ENCODE data around the gene GPR137B. TPM values are rescaled to one million over a fixed set of nuclear protein-coding genes. Genes with fewer than 3 reads are reported as not detected.
"Not testable (repeated sequence)": the region's sequence is repeated elsewhere in the genome, so short reads cannot be mapped to it uniquely, and the experiment has no call there.

GPR137B gene
- total and polyA plus RNA-seq, 3 donors from 2014 or later: 8.4 to 18.3 (median 13.3) TPM

DNA sequence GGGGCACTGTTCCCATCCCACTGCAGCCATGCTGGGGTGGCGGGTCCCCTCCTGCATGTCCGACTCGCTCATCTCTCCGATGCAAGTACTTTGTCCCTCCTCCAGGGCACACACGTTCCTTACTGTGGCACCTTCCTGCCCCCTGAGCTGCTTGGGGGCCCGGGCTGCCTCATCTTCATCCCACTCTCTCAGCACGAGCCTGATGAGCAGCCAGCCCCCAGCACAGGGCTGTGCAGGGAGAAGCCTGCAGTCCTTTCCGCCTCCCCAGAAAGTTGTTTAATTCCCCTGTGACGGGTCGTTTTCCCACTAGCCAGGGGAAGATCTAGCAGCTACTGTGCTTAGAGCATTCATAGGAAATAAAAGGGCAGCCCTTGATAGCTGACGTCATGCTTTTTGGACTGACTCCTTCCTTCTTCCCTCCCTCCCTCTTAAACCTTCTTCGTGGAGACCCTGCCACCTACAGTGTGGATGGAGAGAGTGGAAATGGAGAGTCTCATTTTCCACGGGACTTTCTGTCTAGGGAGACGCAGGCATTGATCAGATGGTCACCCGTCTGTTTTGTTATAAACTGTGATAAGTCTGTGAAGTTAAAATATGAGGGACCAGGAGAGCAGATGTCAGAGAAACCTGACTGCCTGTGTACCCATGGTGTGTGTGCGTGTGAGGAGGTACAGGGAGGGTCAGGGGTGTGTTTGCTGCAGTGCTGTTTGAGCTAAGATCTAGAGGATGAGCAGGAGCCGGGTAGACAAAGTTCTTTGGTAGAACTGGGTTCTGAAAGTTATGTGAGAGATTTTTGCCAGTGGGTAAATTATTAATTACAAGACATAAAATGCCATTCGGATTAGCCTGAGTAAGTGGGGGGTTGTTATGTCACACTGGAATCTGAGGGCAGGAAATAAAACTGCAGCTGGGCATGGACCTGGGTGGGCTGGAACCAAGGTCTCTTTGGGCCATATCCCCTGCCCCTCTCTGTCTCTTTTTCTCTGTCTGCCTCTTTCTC lies 34.3 kb downstream of the GPR137B start:
- DNase-seq: no peak
- H3K27ac ChIP-seq: no peak overlapping the region
- WGBS, 2 donors: 70 to 77% methylated on average over 16 to 18 of the region's 18 CpGs
- no peaks in the 10 kb centered on the region for H3K4me1 ChIP-seq
- no peaks in the 10 kb centered on the region for H3K9me3 ChIP-seq
- no peak overlapping the region for H3K4me3 ChIP-seq
- TF ChIP-seq, protein P1, sequence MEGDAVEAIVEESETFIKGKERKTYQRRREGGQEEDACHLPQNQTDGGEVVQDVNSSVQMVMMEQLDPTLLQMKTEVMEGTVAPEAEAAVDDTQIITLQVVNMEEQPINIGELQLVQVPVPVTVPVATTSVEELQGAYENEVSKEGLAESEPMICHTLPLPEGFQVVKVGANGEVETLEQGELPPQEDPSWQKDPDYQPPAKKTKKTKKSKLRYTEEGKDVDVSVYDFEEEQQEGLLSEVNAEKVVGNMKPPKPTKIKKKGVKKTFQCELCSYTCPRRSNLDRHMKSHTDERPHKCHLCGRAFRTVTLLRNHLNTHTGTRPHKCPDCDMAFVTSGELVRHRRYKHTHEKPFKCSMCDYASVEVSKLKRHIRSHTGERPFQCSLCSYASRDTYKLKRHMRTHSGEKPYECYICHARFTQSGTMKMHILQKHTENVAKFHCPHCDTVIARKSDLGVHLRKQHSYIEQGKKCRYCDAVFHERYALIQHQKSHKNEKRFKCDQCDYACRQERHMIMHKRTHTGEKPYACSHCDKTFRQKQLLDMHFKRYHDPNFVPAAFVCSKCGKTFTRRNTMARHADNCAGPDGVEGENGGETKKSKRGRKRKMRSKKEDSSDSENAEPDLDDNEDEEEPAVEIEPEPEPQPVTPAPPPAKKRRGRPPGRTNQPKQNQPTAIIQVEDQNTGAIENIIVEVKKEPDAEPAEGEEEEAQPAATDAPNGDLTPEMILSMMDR (IDR thresholded peaks at IDR 0.05): no peak
- no peak for TF ChIP-seq POLR2A (IDR thresholded peaks at IDR 0.05)
- intact Hi-C loops (cut with DNase I; ENCODE audit: low total_unique reads): no loop called here
- H3K27me3 ChIP-seq: no peaks in the 10 kb centered on the region
- no peaks in the 10 kb centered on the region for H3K36me3 ChIP-seq (ENCODE audit: low read depth, missing control alignments)

DNA sequence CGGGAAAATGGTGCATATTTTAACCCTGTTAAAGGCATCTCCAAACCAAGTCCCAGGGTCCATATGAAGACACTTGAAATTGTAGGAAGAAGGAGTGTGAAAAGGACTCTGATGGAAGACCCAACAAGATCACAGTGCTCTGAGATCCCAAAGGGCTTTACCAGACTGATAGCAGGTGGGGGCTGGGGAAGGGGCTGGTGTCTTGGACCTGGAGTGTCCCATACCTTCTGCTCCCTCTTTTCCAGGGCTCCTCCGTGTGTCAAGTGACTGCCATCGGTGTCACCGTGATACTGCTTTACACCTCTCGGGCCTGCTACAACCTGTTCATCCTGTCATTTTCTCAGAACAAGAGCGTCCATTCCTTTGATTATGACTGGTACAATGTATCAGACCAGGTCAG lies 37.3 kb downstream of the GPR137B start:
- Histone ChIP-seq H3K4me3 (no peak overlapping the region), H3K27me3 (no peaks in the 10 kb centered on the region), H3K27ac (no peak overlapping the region), H3K4me1 (no peaks in the 10 kb centered on the region), H3K9me3 (no peaks in the 10 kb centered on the region), H3K36me3 (ENCODE audit: low read depth, missing control alignments) (no peaks in the 10 kb centered on the region)
- intact Hi-C loops (cut with DNase I; ENCODE audit: low total_unique reads): no loop called here
- 88 to 96% methylated on average over 6 of the region's 6 CpGs for WGBS, 2 donors
- TF ChIP-seq, protein P1 (IDR thresholded peaks at IDR 0.05): no peak
- TF ChIP-seq POLR2A (IDR thresholded peaks at IDR 0.05): no peak
- DNase-seq: no peak

DNA sequence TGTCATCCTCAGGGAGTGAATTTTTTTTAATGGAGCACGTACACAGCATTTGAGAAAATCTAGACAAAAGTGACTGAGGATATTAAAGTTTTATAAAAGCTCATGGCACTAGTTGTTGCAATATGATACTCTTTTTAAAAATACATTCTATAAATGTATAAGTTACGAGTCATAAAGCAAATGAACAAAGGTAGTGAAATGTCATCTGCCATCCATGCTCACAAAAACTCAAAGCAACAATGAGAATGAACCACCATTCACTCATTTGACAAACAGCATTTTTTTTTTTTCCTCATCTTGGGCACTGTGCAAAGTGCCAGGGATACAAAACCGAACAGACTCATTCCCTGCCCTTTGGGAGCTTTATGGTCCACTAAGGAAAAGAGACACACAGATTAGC lies 38.7 kb downstream of the GPR137B start:
- no peak overlapping the region for H3K4me3 ChIP-seq
- H3K9me3 ChIP-seq: no peaks in the 10 kb centered on the region
- TF ChIP-seq, protein P1 (IDR thresholded peaks at IDR 0.05): no peak
- no peak for TF ChIP-seq POLR2A (IDR thresholded peaks at IDR 0.05)
- H3K27ac ChIP-seq: no peak overlapping the region
- H3K36me3 ChIP-seq (ENCODE audit: low read depth, missing control alignments): no peaks in the 10 kb centered on the region
- no peaks in the 10 kb centered on the region for H3K4me1 ChIP-seq
- WGBS, 2 donors: 93 to 97% methylated on average over 3 of the region's 3 CpGs
- intact Hi-C loops (cut with DNase I; ENCODE audit: low total_unique reads): no loop called here
- no peaks in the 10 kb centered on the region for H3K27me3 ChIP-seq
- DNase-seq: no peak

DNA sequence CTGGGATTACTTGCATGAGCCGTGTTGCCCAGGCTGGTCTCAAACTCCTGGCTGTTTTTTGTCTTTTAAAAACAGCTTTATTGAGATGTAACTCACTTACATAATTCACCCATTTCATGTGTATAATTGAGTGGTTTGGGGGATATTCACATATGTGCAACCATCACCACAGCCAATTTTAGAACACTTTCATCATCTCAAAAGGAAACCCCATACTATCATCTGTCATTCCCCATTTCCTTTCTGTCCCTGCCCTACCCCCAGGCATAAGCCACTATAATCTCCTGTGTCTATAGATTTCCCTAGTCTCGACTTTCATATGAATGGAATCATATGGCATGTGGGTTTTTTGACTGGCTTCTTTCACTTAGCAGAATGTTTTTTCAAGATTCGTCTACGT lies 43.3 kb downstream of the GPR137B start:
- no peaks in the 10 kb centered on the region for H3K4me1 ChIP-seq
- no peaks in the 10 kb centered on the region for H3K27me3 ChIP-seq
- no peak overlapping the region for H3K4me3 ChIP-seq
- DNase-seq: no peak
- no peaks in the 10 kb centered on the region for H3K9me3 ChIP-seq
- intact Hi-C loops (cut with DNase I; ENCODE audit: low total_unique reads): no loop called here
- no peak overlapping the region for H3K27ac ChIP-seq
- WGBS, 2 donors: 89% methylated on average over 4 of the region's 4 CpGs
- no peaks in the 10 kb centered on the region for H3K36me3 ChIP-seq (ENCODE audit: low read depth, missing control alignments)
- TF ChIP-seq, protein P1 (IDR thresholded peaks at IDR 0.05): no peak
- TF ChIP-seq POLR2A (IDR thresholded peaks at IDR 0.05): no peak

DNA sequence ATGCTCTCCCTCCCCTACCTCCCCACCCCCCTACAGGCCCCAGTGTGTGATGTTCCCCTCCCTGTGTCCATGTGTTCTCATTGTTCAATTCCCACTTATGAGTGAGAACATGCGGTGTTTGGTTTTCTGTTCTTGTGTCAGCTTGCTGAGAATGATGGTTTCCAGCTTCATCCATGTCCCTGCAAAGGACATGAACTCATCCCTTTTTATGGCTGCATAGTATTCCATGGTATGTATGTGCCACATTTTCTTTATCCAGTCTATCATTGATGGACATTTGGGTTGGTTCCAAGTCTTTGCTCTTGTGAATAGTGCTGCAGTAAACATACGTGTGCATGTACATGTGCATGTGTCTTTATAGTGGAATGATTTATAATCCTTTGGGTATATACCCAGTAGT lies 44.1 kb downstream of the GPR137B start:
- H3K4me3 ChIP-seq; H3K4me1 ChIP-seq; H3K27me3 ChIP-seq; DNase-seq; H3K27ac ChIP-seq; H3K36me3 ChIP-seq (ENCODE audit: low read depth, missing control alignments); H3K9me3 ChIP-seq; intact Hi-C loops (cut with DNase I; ENCODE audit: low total_unique reads): not testable (repeated sequence)
- 81 to 97% methylated on average over 2 of the region's 2 CpGs for WGBS, 2 donors

DNA sequence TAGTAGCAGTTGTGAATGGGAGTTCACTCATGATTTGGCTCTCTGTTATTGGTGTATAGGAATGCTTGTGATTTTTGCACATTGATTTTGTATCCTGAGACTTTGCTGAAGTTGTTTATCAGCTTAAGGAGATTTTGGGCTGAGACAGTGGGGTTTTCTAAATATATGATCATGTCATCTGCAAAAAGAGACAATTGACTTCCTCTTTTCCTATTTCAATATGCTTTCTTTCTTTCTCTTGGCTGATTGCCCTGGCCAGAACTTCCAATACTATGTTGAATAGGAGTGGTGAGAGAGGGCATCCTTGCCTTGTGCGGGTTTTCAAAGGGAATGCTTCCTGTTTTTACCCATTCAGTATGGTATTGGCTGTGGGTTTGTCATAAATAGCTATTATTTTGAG lies 45.7 kb downstream of the GPR137B start:
- DNase-seq; H3K27me3 ChIP-seq; H3K27ac ChIP-seq; H3K4me3 ChIP-seq; intact Hi-C loops (cut with DNase I; ENCODE audit: low total_unique reads); H3K36me3 ChIP-seq (ENCODE audit: low read depth, missing control alignments); H3K4me1 ChIP-seq; H3K9me3 ChIP-seq: not testable (repeated sequence)
- 97 to 100% methylated on average over 1 of the region's 1 CpG for WGBS, 2 donors
